Stimulated activated CD4-positive, alpha-beta T cell treated with anti-CD3 and anti-CD28 coated beads, Interleukin-12 subunit alpha, Interleukin-12 subunit beta, amount 100 ng/mL, for 4 hours (primary cell): ENCODE measurements around the gene SPSB4.

ENCODE experiments used
- DNase-seq: peaks from one replicate; pipeline ENCODE4 v3.0.0-alpha.2; 2020

The SPSB4 gene

DNA sequence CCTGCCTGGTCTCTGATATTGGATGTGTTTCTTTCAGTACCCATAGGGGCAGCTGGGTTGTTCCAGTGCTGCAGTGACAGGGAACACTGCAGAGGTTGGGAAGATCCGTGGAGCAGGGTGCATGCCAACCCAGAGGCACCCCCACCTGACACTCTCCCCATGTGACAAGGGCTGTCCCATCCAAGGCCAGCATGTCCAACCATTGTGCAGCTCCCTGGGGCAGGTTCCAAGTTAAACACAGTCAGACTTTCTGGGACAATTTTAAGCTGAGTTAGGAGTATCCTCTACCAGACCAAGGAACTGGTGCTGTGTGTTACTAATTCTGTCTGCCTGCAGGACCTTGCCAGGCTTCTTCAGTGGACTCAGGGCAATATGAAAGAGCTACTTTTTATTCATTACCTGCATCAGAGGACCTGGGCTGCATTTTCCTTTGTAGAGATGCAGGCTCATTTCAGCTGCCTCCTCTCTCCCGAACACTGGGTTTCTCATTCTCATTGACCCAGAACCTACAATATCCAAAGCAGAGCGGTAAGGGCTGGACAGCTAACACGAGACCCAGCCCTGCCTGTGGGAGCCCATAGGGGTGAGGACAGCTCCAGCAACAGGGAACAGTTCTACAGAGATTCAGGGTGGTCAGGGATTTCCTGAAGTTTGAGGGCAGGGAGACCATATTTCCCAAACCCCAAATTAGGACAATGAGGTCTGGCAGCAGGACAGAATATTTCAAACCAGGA lies 72.7 kb downstream of the SPSB4 start:
- no peak for DNase-seq

DNA sequence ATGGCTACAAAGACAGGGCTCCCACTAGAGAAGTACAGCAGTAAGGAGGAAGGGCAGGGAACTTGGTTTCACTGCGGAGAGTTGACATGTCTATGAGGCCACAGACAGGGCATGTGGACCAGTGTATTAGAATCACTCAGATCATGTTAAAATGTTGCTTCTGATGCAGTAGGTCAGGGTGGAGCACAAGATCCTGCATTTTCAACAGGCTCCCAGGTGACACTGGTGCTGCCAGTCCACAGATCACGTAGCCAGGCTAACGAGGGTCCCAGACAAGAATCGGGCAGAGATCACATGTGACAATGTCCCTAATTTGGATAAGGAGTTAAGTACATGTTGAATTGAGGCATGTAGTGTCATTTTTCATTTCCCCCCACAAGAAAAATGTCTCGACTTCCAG lies 73.6 kb downstream of the SPSB4 start:
- DNase-seq: no peak

DNA sequence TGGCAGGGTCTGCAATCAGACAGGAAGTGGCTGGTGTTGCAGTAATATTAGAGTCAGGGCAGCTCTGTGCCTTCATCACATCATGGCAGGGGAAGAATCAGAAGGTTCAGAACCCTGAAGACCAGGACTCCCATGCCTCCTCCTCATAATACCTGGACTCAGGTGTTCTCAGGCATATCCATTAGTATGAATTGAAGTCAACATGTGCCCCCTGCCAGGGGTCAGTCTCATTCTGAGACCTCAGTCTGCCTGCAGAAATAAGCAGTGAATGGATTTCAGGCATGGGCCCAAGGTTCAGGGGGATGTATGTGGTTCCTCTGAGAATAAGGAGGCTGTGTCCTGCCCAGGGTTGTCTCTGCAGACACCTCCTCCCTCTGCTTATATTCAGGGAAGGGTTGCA lies 74.2 kb downstream of the SPSB4 start:
- no peak for DNase-seq

DNA sequence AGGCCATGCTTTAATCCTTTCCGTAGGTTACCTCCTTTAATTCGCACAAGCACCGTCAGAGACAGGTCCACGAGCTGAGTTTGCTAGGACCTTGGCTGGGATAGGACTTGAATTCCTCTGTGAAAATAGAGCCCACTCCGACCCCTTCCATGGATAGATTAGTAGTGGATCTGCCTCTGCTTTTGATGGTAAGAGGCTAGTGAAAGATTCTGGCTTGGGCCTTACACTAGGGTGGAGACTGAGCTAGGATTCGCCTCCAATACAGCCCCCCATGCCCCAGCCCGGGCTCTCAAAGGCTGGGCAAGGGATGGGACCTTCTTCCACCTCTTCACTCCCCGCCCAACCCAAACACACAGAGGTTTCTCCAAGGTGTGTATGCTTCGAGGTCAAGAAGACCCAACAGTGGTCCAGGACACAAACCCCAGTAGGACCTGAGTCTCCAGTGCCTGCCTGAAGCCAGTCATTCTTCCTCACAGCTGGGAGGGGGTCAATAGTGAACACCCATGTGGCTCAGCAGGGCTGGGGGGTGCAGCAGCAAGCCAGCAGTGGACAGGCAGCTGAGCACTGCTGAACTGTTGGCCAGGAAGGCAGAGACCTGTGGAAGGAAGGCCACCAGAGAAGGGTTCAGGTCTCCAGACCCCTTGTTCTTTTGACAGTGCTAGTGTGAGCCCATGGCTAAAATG lies 75.7 kb downstream of the SPSB4 start:
- DNase-seq: no peak

DNA sequence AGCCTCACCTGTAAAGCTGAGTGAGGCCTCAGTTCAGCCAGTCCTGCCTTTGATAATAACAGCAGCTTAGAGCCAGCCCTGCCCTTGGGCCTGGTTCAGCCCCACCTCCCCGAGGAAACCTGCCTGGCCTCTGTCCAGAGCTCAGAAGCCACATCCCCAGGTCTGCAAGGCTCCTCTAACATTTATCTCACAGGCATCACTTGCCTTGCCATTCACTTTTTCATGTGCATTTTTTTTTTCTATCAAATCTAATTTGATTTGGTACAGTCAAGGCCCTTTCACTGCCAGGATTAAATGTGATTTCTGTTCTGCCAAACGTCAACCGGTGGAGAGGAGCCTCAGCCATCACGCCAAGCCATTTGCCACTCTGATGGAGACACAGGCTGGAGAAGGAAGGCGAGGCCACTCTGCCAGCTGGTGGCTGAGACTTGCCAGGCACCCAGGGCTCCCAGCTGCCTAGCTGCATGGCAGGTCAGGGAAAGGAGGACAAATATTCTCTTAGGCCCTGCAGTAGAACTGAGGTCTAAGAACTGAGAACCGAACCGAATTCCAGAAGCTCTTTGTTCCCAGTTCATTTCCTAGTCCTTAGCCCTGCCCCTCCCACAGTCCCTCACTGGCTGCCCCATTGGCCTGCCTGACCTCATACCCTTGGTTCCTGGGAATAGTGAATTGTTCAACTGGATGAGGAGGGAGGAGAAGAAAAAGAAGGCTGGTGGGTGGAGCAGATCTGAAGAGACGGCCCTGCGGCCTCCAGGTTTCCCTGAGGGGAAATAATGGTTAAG lies 76.4 kb downstream of the SPSB4 start:
- no peak for DNase-seq

DNA sequence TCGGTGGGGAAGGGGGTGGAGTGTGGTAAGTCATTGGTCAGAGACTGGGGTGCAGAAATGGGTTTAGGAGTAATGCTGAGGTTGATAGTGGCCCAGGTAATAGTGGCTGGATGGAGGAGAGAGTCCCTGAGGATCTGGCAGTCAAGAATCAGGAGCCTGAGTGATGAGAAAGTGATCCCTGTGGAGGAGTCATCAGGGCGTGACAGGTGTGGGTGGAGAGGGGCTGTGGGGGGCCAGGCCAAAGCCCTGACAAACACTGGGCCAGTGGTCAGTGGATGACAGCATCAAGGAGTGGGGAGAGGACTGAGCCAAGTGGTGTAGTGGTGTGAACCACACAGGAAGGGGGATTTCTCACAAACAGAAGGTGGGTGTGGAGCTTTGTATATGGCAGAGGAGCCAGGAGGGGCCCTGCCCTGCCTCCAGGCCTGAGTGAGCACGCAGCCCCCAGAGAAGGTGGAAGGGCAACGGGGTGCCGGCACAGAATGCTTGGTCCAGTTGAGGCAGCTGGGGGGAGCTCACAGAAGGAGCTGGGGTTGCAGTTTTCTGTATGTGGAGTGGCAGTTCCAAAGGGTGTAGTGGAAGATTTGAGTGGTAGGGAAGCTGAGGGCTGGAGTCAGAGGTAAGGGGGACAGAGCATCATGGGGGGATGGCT lies 77.1 kb downstream of the SPSB4 start:
- no peak for DNase-seq

DNA sequence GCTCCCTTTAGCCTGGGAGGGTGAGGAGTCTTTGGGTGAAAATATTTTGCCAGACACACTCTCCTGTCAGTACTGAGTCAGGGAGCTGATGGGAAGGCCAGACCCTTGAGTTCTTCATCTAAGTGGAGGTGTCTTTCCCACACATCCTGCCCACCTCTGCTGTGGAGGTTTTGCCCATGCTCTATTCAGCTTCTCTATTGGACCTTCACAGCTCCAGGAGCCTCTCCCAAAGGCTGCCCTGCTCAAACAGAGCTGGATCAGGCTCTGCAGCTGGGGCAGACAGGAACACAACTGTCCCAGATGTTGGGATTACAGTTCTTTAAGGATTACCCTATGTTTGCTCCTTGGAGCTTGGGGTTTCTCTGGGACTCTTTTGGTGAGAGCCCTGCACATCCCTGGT lies 77.9 kb downstream of the SPSB4 start:
- no peak for DNase-seq

DNA sequence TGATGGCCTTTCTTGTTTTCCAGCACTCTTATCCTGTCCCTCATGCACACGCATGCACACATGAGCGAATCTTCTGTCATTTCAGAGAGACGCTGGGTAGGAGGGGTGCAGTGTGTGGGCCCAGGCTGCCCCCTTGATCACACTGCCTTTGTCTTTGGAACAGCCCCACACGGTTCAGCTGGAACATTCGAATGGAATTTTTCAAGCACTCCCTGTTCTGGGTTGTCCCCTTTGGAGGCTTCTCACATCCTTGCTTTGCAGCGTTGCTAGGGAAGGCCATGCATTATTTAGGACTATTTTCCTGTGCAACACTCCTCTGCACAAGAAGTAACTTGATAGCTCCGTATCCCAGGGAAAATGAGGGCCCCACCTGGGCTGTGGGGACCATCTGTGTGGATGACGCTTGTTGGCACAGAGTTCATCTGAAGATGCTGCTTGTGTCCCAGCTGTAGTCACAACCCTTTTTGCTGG lies 78.4 kb downstream of the SPSB4 start:
- DNase-seq: no peak

DNA sequence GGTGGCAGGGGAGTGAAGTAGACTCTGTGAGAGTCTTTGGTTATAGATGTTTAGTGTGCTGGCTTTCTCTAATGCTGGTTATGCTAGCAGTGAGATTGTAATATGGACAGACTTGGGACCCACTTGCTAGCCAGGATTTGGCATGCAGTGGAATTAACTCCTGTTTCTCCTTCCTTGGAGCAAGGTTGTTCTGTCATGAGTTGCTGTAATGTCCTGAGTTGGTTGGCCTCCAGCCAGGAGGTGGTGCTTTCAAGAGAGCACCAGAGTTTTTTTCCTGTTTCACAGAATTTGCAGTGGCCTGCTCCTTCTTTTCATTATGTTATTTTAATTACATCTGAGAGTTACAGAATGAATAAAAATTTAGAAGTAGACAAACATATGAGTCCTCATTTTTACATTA lies 92.4 kb downstream of the SPSB4 start:
- no peak for DNase-seq

DNA sequence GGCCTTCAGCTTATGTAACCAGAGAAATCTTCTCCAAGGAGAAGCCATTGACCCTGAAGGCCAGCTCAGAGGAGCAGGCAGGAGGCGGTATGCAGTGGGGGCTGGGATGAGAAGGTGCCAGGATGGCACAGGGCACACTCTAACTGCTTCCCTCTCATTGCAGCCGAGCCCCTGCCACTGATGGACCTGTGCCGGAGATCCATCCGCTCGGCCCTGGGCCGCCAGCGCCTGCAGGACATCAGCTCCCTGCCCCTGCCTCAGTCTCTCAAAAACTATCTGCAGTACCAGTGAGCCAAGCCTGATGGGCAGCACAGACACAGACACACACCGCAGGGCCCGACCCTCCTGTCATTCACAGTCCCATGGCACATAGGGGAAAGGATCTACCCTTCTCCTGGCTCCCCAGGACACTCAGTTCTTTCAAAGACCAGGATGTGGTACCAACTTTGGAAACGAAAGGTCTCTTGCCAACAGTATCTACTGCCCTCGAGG lies 95.9 kb downstream of the SPSB4 start:
- DNase-seq: no peak

DNA sequence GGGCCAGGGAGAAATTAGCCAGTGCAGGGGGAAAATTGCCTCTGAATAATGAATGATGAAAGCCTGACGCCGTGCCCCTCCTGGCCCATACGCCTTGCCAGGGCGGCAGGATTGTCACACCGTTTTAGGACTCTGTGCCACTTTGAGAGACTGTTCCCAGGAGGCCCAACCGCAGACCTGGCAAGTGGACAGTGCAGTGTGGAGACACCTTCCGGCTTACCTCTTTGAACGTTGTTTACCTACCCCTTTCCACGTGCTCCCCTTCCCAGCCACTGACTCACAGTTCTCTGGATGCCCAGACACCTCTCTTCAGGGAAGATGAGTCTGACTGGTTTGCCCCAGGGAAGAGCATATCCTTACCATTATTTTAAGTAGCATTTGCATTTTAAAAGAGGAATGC lies 96.5 kb downstream of the SPSB4 start:
- DNase-seq: no peak

DNA sequence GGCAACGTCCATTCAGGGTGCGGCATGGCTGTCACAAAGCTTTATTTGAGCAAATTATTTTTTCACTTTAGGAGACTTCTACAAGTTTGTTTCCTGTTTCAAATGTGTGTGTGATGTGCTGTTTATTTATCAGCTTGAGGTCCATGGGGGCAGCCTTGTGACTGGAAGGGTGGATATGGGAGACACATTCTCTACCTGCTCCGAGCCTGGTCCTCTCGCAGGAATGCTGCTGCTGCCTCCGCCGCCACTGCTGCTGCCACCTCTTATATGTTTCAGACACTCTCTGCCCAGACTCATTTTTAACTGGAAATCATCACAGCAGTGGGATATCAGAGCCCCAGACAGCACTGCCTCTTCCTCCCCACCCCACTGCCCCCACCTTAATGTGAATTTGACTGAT lies 97.0 kb downstream of the SPSB4 start:
- DNase-seq: no peak

DNA sequence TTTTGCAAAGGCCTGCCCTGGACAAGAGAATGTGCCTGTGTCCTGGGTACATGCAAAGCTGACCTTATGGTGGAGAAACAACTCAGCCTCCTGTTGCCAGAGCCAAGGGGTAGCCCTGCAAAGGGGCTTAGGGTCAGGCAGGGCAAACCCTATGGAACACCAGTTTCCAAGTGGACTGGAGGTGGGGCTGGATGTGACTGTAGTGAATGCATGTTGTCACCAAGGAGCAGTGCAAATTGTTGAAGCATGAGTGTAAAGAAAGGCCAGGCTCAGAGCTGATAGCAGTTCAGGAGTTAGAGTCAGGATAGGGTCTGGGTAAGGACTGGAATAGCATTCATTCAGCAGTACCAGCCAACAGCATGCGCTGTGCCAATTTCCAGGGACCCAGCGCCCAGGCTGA lies 97.6 kb downstream of the SPSB4 start:
- no peak for DNase-seq

DNA sequence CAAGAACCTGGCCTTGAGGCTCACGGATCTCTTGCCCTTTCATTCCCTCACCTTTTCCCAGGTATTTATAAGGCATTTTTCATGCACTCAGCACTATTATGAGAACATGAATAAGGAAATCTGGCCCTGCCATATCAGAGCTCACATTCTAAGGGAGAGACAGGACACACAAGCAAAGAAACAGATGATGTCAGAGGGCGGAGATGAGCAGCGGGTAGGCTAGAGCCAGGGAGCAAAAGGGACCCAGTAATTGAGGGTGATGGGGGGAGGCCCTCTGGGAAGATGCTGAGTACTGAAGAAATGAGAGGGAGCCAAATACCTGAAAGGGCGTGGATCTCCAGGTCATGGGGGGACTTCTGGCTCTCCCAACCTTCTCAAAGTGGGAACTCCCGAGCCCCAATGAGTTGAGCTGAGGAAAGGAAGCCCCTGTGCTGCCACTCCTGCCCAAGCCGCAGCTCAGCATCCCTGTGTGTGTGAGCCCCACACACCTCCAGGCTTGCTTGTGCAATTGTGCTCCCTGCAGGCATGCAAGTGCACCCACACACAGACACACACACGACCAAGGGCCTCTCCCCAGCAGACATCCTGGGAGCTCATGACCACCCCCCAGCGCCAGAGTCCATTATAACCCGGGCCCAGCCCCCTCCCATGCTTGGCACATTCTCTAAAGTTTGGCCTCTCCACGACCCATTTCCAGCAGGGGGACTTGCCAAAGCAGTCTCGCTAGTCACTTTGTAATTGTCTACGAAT lies 99.1 kb downstream of the SPSB4 start:
- no peak for DNase-seq

DNA sequence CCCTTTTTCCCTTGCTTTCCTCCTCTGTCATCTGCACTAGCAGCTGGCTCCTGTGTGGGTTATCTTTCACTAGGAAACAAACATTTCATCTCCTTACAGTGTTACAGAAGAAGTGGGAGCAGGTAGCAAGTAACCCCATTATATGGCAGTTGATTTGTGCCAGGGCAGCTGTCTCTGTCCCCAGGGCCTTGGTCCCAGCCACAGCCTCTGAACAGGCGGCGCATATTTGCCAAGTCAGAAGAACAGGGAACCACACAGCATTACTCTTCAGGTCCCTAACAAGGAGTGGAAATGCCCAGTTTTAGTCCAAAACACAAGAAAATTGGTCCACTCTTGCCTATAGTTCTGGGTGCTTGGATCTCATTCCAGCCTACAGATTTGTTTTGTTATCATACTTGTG lies 99.8 kb downstream of the SPSB4 start:
- no peak for DNase-seq

DNA sequence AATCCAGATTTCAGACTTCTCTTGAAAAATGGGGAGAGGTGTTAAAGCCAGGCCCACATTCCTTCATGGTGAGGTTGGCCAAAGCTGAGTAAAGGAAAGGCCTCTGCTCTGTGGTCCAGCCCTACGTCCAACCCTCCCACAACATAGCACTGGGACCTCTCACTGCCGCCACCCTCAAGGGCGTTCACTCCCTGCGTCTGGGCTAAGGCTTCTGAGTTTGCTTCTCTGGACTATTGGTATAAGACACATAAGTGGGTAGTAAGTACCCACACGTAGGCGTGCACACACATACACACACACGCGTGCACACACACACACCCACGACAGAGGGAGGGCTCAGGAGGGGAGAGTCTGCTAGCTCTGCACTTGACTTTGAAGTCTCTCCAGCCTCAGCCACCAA lies 100.3 kb downstream of the SPSB4 start:
- DNase-seq: no peak

DNA sequence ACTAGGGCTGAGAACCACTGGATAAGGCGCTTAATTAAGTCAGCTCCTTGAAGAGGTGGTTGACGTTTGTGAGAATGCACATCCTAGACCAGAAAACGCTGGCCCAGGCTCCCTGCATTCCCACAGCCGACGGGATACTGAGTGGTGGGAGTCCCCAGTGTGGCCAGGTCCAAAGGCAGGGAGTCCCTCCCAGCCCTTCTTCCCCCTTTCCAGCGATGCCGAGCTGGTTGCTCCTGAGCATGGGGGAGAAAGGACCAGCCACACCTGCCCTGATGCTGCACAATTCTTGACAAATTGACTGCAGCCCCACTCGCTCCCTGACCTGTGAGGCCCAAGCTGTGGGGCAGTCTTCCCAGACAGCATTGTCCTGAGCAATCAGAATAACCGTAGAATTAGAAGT lies 101.0 kb downstream of the SPSB4 start:
- no peak for DNase-seq

DNA sequence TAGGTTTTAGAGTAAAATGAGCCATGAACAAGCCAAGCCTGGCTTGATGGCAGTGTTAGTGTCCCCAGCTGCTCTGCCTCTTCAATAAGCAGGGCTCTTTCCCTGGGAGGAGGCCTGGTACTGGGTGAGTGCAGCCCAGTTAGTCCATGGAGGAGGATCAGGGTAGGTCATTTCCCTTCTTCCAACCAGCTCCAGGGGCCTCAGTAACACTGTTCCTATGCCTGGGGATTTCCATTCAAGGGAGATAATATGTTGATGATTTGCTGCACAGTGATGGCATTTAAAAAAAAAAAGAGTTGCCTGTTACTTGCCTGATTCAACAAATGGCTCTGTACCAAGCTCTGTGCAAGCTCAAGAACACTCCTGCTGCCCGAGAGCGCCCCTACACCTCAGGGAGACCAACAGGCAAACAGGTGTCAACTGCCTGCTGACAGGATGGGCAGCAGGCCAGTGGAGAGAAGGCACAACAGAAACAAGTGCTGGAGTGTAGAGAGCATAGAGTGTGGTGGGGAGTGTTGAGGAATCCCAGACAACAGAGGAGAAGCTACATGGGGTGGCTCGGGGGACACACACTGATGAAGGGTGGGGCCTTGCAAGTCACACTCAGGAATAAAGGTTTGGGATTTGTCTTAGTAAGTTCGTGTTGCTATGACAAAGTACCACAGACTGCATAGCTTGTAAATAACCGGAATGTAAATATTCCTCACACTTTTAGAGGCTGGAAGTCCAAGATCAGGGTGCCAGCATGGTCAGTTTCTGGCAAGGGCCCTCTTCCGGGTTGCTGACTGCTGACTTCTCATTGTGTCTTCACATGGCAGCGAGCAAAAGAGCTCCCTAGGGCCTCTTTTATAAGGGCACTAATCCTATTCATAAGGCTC lies 101.9 kb downstream of the SPSB4 start:
- DNase-seq: no peak

DNA sequence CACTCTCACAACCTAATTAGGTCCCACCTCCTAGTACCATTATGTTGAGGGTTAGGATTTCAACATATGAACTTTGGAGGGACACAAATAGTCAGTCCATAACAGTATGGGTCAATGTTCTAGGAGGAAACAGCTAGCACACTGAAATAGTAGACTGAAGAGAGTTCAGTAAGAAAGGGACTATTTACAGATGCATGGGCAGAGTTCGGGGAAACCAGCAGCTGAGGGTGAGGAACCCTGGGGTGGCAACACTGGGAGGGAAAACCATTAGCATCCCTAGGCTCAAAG lies 102.5 kb downstream of the SPSB4 start:
- DNase-seq: no peak

DNA sequence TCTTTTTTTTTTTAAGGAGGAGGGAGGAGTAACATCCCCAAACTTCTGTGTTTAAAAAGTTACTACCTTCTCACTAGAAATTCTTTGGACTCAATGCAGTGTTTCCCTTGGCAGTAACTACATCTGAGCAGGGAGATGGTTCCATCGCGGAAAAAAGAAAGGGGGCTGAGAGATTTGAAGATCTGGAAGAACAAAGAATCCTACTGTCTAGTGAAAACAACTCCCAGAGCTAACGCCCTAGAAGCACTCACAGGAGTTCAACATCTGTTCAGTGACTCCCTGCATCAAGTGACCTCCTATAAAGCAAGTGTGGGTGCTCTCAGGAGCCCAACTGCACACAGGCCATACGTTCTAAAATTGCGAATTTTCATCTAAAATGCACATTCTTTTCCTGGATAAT lies 113.7 kb downstream of the SPSB4 start:
- no peak for DNase-seq

DNA sequence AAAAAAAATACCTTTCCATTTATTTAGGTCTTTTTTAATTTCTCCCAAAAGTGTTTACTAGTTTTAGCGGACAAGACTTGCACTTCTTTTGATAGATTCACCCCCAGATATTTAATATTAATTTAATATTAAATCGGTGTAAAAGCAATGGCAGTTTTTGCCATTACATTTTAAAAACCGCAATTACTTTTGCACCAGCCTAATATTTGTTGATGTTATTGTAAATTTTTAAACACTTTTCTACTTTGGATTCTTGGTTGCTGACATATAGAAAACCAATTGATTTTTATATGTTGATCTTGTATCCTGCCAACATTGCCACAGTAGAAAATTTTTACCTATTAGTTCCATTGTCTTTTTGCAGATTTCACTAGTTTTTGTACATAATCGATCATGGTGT lies 116.5 kb downstream of the SPSB4 start:
- DNase-seq: no peak
